Midbrain (tissue), 1 donor: ENCODE measurements around the gene USH1C.

ENCODE experiments used
- DNase-seq: peaks from one replicate; lab custom pipeline; 2025; lab: John Stamatoyannopoulos, UW

Gene USH1C

GRCh38 chr11:17526326-17526725, 17.9 kb downstream of the USH1C start:
- DNase-seq: no peak

GRCh38 chr11:17525570-17525969, 18.6 kb downstream of the USH1C start:
- no peak for DNase-seq

- DNase-seq: no peak
These were observed 20.0 kb downstream of the USH1C start for GRCh38 chr11:17524221-17524620.

- no peak for DNase-seq
These were observed 21.6 kb downstream of the USH1C start for GRCh38 chr11:17522655-17523054.

GRCh38 chr11:17521106-17521900, 22.9 kb downstream of the USH1C start:
- no peak for DNase-seq

- DNase-seq: peak; percentile 58
These were observed 24.9 kb downstream of the USH1C start for GRCh38 chr11:17519061-17519885.

- DNase-seq: no peak
These were observed 25.9 kb downstream of the USH1C start for GRCh38 chr11:17518366-17518765.

- DNase-seq: no peak
These were observed 27.0 kb downstream of the USH1C start for GRCh38 chr11:17517186-17517585.

GRCh38 chr11:17516551-17517150, 27.6 kb downstream of the USH1C start:
- DNase-seq: peak; percentile 82

GRCh38 chr11:17515443-17516176, 28.6 kb downstream of the USH1C start:
- DNase-seq: no peak

GRCh38 chr11:17514476-17514875, 29.7 kb downstream of the USH1C start:
- DNase-seq: no peak

- DNase-seq: no peak
These were observed 30.4 kb downstream of the USH1C start for GRCh38 chr11:17513853-17514252.

GRCh38 chr11:17512101-17512500, 32.1 kb downstream of the USH1C start:
- DNase-seq: no peak

- DNase-seq: no peak
These were observed 32.6 kb downstream of the USH1C start for GRCh38 chr11:17511571-17511970.

GRCh38 chr11:17510507-17511206, 33.6 kb downstream of the USH1C start:
- DNase-seq: no peak

GRCh38 chr11:17508791-17509190, 35.4 kb downstream of the USH1C start:
- no peak for DNase-seq

GRCh38 chr11:17508306-17508705, 35.9 kb downstream of the USH1C start:
- no peak for DNase-seq

GRCh38 chr11:17507773-17508172, 36.4 kb downstream of the USH1C start:
- no peak for DNase-seq

- no peak for DNase-seq
These were observed 37.3 kb downstream of the USH1C start for GRCh38 chr11:17506942-17507341.

GRCh38 chr11:17506314-17506713, 37.9 kb downstream of the USH1C start:
- no peak for DNase-seq

GRCh38 chr11:17505146-17505545, 39.1 kb downstream of the USH1C start:
- DNase-seq: no peak
